Astrocyte of the cerebellum (primary cell): ENCODE results near the gene MMADHC.

ENCODE experiments used
- DNase-seq: peaks from one replicate; pipeline ENCODE4 v3.0.0-alpha.2; 2011; ENCODE audit warnings: low read depth
- H3K4me3 ChIP-seq: 2 replicates; pipeline ENCODE4 v1.5.1; 2011; ENCODE audit warnings: mild to moderate bottlenecking, low read depth, low read length, moderate library complexity
- in situ Hi-C: cut with HindIII; loops from 2 replicates; pipeline ENCODE4 v1.10.0; 2017; ENCODE audit warnings: low sequenced_read_pairs
- TF ChIP-seq, protein P1 (sequence below): IDR thresholded peaks from 2 replicates; pipeline ENCODE4 v1.5.1; 2012; ENCODE audit warnings: low read length, low read depth, moderate library complexity, mild to moderate bottlenecking; ENCODE audit errors: missing control alignments

MMADHC gene

DNA sequence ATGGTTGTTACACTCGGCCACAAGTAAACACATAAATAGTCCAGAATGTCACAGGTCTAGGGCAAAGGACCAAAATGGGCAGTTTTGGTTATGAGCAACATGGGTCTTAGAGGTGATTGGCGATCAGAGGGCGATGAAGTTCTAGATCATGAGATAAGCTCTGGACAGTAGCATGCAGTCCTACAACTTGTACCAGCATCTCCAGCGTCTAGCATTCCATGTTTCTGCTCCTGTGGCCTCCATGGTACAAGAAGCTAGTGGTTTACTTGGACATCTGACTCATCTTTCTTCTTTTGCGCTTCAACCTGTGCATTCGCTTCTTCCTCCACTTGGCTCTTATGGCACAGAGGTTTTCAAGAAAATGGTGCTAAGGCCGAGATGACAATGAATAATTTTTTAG is 8.9 kb upstream of the MMADHC start:
- DNase-seq, result no peak
- TF ChIP-seq, protein P1, sequence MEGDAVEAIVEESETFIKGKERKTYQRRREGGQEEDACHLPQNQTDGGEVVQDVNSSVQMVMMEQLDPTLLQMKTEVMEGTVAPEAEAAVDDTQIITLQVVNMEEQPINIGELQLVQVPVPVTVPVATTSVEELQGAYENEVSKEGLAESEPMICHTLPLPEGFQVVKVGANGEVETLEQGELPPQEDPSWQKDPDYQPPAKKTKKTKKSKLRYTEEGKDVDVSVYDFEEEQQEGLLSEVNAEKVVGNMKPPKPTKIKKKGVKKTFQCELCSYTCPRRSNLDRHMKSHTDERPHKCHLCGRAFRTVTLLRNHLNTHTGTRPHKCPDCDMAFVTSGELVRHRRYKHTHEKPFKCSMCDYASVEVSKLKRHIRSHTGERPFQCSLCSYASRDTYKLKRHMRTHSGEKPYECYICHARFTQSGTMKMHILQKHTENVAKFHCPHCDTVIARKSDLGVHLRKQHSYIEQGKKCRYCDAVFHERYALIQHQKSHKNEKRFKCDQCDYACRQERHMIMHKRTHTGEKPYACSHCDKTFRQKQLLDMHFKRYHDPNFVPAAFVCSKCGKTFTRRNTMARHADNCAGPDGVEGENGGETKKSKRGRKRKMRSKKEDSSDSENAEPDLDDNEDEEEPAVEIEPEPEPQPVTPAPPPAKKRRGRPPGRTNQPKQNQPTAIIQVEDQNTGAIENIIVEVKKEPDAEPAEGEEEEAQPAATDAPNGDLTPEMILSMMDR, result no peak
- H3K4me3 ChIP-seq, result no peak overlapping the region
- in situ Hi-C loops, result no loop called here

- H3K4me3 ChIP-seq, result no peak overlapping the region
- TF ChIP-seq, protein P1, result peak; percentile 37
- no peak for DNase-seq
- in situ Hi-C loops, result no loop called here
Measured at GRCh38 chr2:149595056-149595963, 7.7 kb upstream of the MMADHC start.

GRCh38 chr2:149594411-149594810 is 6.8 kb upstream of the MMADHC start:
- H3K4me3 ChIP-seq, result no peak overlapping the region
- in situ Hi-C loops, result no loop called here
- TF ChIP-seq, protein P1, result no peak
- DNase-seq, result no peak

DNA sequence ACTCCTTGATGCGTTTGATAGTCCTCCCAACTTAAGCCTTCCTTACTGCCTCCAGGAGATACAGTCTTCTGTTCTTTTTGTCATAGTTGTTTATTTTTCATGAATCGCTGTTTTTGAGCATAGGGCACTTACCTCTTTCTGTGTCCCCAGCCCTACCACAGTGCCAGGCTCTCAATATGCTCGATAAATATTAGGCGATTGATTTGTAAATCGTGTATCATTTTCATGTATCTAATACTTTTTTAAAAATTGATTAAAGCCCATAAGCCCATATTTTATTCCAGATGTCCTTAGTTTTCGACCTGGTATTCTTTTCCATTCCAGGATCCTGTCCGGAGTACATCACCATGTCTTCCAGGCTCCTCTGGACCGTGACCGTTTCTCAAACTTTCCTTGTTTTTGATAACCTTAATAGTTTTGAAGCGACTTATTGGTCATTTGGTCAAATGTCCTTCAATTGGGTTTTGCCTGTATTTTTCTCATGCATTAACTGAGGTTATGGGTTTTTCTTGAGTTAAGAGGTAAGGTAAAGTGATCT is 444 bp upstream of the MMADHC start:
- H3K4me3 ChIP-seq, result peak overlapping the region; percentile 86
- no peak for DNase-seq
- in situ Hi-C loops, result no loop called here
- TF ChIP-seq, protein P1, result no peak

GRCh38 chr2:149586898-149587219 is 716 bp downstream of the MMADHC start:
- peak overlapping the region; percentile 86 for H3K4me3 ChIP-seq
- no peak for DNase-seq
- TF ChIP-seq, protein P1, result no peak
- in situ Hi-C loops, result no loop called here

GRCh38 chr2:149586063-149586462 is 1.5 kb downstream of the MMADHC start:
- TF ChIP-seq, protein P1, result no peak

More at GRCh38 chr2:149586063-149586462, 1.5 kb downstream of the MMADHC start:
- H3K4me3 ChIP-seq, result peak overlapping the region; percentile 86
- in situ Hi-C loops, result no loop called here
- DNase-seq, result no peak
